HepG2 (cell line): Measurements from ENCODE around the gene PANK2. TPM values are rescaled to one million over a fixed set of nuclear protein-coding genes. Genes with fewer than 3 reads are reported as not detected.

Source experiments
- ATAC-seq: fragments of 200-7000 bp; cut with Tn5 transposase; 3 replicates; pipeline ENCODE4 v1.9.1; 2020; ENCODE audit warnings: mild to moderate bottlenecking, moderate library complexity
- BruUV-seq: library from RNA; stranded (reverse); fragments of 400-500 nt; replicated peaks from 2 replicates; lab custom pipeline; 2021; lab: Mats Ljungman, UMichigan
- CTCF ChIA-PET: fragments of 300-600 bp; formaldehyde crosslinking; extraction: SDS; loops from one replicate; lab custom pipeline; 2021; ENCODE audit warnings: low total read pairs, inconsistent platforms, low intra/inter-chr PET ratio; lab: Yijun Ruan, JAX
- POLR2A ChIA-PET: fragments of 350-600 bp; sonication (Branson Sonifier 250); formaldehyde crosslinking; loops from one replicate; lab custom pipeline; 2020; ENCODE audit warnings: antibody characterized with exemption, inconsistent platforms; lab: Yijun Ruan, JAX
- DNase-seq: peaks from one replicate; pipeline ENCODE4 v3.0.0-alpha.2; 2015; ENCODE audit warnings: low spot score
- FAIRE-seq: peaks from 3 replicates; lab custom pipeline; 2011; peaks lifted over from hg19 to GRCh38; lab: Jason Lieb, UNC
- H2AFZ ChIP-seq: one replicate; pipeline ENCODE4 v1.6.1; 2011; ENCODE audit warnings: low read length, inconsistent platforms
- H3K27ac ChIP-seq: fragments of 300-600 bp; 3 replicates; pipeline ENCODE4 v1.8.0; 2011; ENCODE audit warnings: mixed run types, mild to moderate bottlenecking, mixed read lengths, low read length, inconsistent platforms; ENCODE audit not compliant: insufficient read depth; ENCODE audit errors: extremely low read length
- H3K27me3 ChIP-seq, 2 experiments: fragments of 200-600 bp in 1 of 2; 2 replicates in 1 of 2; 3 replicates in 1 of 2; pipeline versions ENCODE4 v1.6.0 to v1.8.0; 2011; ENCODE audit warnings: low read length in 2 of 2, mild to moderate bottlenecking in 2 of 2, moderate library complexity in 2 of 2, inconsistent platforms in 1 of 2; ENCODE audit not compliant: insufficient read depth in 2 of 2, control insufficient read depth in 1 of 2
- H3K36me3 ChIP-seq, 2 experiments: fragments of 200-600 bp in 1 of 2; replicated peaks in 1 of 2; 2 replicates in 1 of 2; 3 replicates in 1 of 2; pipeline versions ENCODE4 v1.5.1 to v1.8.0; 2011; ENCODE audit warnings: low read length in 2 of 2, inconsistent platforms in 1 of 2; ENCODE audit not compliant: insufficient read depth in 2 of 2, control insufficient read depth in 1 of 2
- H3K4me1 ChIP-seq: 2 replicates; pipeline ENCODE4 v1.5.1; 2012; ENCODE audit warnings: low read length, inconsistent platforms; ENCODE audit not compliant: insufficient read depth
- H3K4me2 ChIP-seq: 2 replicates; pipeline ENCODE4 v1.6.0; 2011; ENCODE audit warnings: low read depth, low read length, inconsistent platforms
- H3K4me3 ChIP-seq, 3 experiments: fragments of 200-600 bp in 1 of 3; sonication (generic), shearing (Covaris generic) in 1 of 3; replicated peaks in 1 of 3; 2 replicates each; pipeline ENCODE4 v1.5.1; 2011 to 2016; ENCODE audit warnings: low read length in 3 of 3, inconsistent platforms in 2 of 3, low read depth in 2 of 3, mild to moderate bottlenecking in 2 of 3, control low read depth in 1 of 3, mixed read lengths in 1 of 3; ENCODE audit not compliant: insufficient read depth in 1 of 3
- H3K79me2 ChIP-seq: one replicate; pipeline ENCODE4 v1.6.1; 2011; ENCODE audit warnings: low read length, inconsistent platforms; ENCODE audit not compliant: insufficient read depth
- H3K9ac ChIP-seq: 2 replicates; pipeline ENCODE4 v1.6.0; 2011; ENCODE audit warnings: mild to moderate bottlenecking, low read depth, low read length, inconsistent platforms; ENCODE audit not compliant: insufficient read depth
- H3K9me3 ChIP-seq: 2 replicates; pipeline ENCODE4 v1.5.1; 2012; ENCODE audit warnings: mild to moderate bottlenecking, low read length
- H4K20me1 ChIP-seq: 2 replicates; pipeline ENCODE4 v1.6.0; 2011; ENCODE audit warnings: inconsistent platforms, mild to moderate bottlenecking, low read length, moderate library complexity; ENCODE audit not compliant: insufficient read depth
- ARID2 ChIP-seq: sonication (generic); formaldehyde crosslinking; IDR thresholded peaks from 2 replicates; pipeline ENCODE4 v1.8.1; 2022; ENCODE audit warnings: mild to moderate bottlenecking, missing genetic modification reagents, borderline replicate concordance
- ATF1 ChIP-seq: IDR thresholded peaks from 2 replicates; pipeline ENCODE4 v1.6.1; 2016; ENCODE audit warnings: mild to moderate bottlenecking, control low read depth
- ERF ChIP-seq: IDR thresholded peaks from 2 replicates; pipeline ENCODE4 v1.6.1; 2018; ENCODE audit warnings: missing biosample characterization, missing genetic modification reagents
- IRF9 ChIP-seq: sonication (generic); formaldehyde crosslinking; IDR thresholded peaks from 2 replicates; pipeline ENCODE4 v1.8.0; 2022; ENCODE audit warnings: missing genetic modification reagents, mild to moderate bottlenecking, borderline replicate concordance
- KAT8 ChIP-seq: IDR thresholded peaks from 2 replicates; pipeline ENCODE4 v1.6.1; 2016; ENCODE audit warnings: missing genetic modification reagents, missing compliant biosample characterization
- MIER3 ChIP-seq: IDR thresholded peaks from 2 replicates; pipeline ENCODE4 v1.6.1; 2016; ENCODE audit warnings: missing compliant biosample characterization, borderline replicate concordance
- NR2F6 ChIP-seq, 2 experiments: IDR thresholded peaks; 2 replicates each; pipeline ENCODE4 v1.6.1; 2016; ENCODE audit warnings: antibody characterized with exemption in 1 of 2, mild to moderate bottlenecking in 1 of 2
- SAP130 ChIP-seq: IDR thresholded peaks from 2 replicates; pipeline ENCODE4 v1.6.1; 2016; ENCODE audit warnings: low read depth
- SIN3A ChIP-seq: IDR thresholded peaks from 2 replicates; pipeline ENCODE4 v1.6.1; 2011; ENCODE audit warnings: low read depth, mild to moderate bottlenecking, control low read depth, low read length, borderline replicate concordance
- SIX1 ChIP-seq: sonication (generic); formaldehyde crosslinking; IDR thresholded peaks from 2 replicates; pipeline ENCODE4 v1.4.0; 2020; ENCODE audit warnings: missing genetic modification reagents, borderline replicate concordance
- SIX4 ChIP-seq: sonication (generic); formaldehyde crosslinking; IDR thresholded peaks from 2 replicates; pipeline ENCODE4 v1.4.0; 2020; ENCODE audit warnings: missing genetic modification reagents
- SMARCC2 ChIP-seq: fragments of 450-650 bp; IDR thresholded peaks from 2 replicates; pipeline ENCODE4 v1.6.1; 2017; ENCODE audit warnings: antibody characterized with exemption, mild to moderate bottlenecking
- TARDBP ChIP-seq: sonication (generic); formaldehyde crosslinking; IDR thresholded peaks from 2 replicates; pipeline ENCODE4 v1.8.0; 2022; ENCODE audit warnings: mild to moderate bottlenecking, missing genetic modification reagents
- YY1 ChIP-seq: IDR thresholded peaks from 2 replicates; pipeline ENCODE4 v1.6.1; 2011; ENCODE audit warnings: low read length, low read depth, moderate library complexity, mild to moderate bottlenecking; ENCODE audit not compliant: insufficient read depth, insufficient replicate concordance
- ZNF333 ChIP-seq: sonication (generic); formaldehyde crosslinking; IDR thresholded peaks from 2 replicates; pipeline ENCODE4 v1.4.0; 2020; ENCODE audit warnings: mild to moderate bottlenecking, missing genetic modification reagents, borderline replicate concordance
- ZNF644 ChIP-seq: IDR thresholded peaks from 2 replicates; pipeline ENCODE4 v1.6.1; 2016; ENCODE audit warnings: low read depth
- ZNF790 ChIP-seq: sonication (generic); formaldehyde crosslinking; IDR thresholded peaks from 2 replicates; pipeline ENCODE4 v1.8.0; 2022; ENCODE audit warnings: missing genetic modification reagents, mild to moderate bottlenecking, borderline replicate concordance
- ZNF792 ChIP-seq: IDR thresholded peaks from 2 replicates; pipeline ENCODE4 v1.6.1; 2016
- WGBS: methylation state at CpG from one replicate; pipeline ENCODE4 v1.1.6; 2017; ENCODE audit warnings: low lambda C conversion rate; 5-methylcytosine and 5-hydroxymethylcytosine counted together
- in situ Hi-C: cut with HindIII; loops from 2 replicates; pipeline ENCODE4 v1.10.0; 2017; ENCODE audit warnings: low pct_unique_long_range_greater_than_20kb; ENCODE audit not compliant: extremely low pct_ligation_motif_present
- intact Hi-C: fragments of 100-400 bp; cut with micrococcal nuclease; formaldehyde crosslinking; loops from one replicate; pipeline ENCODE4 v1.10.0; 2022; ENCODE audit not compliant: unreplicated experiment
- polyA plus RNA-seq, 8 experiments: library from polyadenylated mRNA; depleted of rRNA in 3 of 8; stranded (reverse) in 7 of 8; unstranded in 1 of 8; fragments of >200 nt; fragmentation: Illumina TruSeq in 4 of 8; extraction: Trizol in 4 of 8; gene quantifications; 2 replicates each; pipeline versions ENCODE4 v1.2.1 to v1.2.3, GENCODE V29; 2011 to 2016; ENCODE audit warnings: low read depth in 4 of 8, missing spikeins in 1 of 8, mixed read lengths in 1 of 8; ENCODE audit not compliant: insufficient read depth in 1 of 8
- total RNA-seq, 5 experiments: library from RNA; depleted of rRNA; stranded (reverse); fragments of >200 nt; fragmentation: Illumina TruSeq; extraction: Trizol; gene quantifications; 2 replicates each; pipeline ENCODE4 v1.2.3, GENCODE V29; 2016; ENCODE audit warnings: low read depth in 1 of 5
- TF ChIP-seq, protein P1 (sequence below): IDR thresholded peaks from 2 replicates; pipeline ENCODE4 v1.6.1; 2016; ENCODE audit warnings: missing genetic modification reagents, missing compliant biosample characterization
- TF ChIP-seq, protein P2 (sequence below): sonication (generic); formaldehyde crosslinking; IDR thresholded peaks from 2 replicates; pipeline ENCODE4 v1.4.0; 2020; ENCODE audit warnings: mild to moderate bottlenecking, missing genetic modification reagents

The PANK2 gene
- total and polyA plus RNA-seq, 2 of the 13 experiments (the other 11 are each of a cell fraction or from before 2014, with no cell fraction given): 39.2 to 123 TPM

DNA sequence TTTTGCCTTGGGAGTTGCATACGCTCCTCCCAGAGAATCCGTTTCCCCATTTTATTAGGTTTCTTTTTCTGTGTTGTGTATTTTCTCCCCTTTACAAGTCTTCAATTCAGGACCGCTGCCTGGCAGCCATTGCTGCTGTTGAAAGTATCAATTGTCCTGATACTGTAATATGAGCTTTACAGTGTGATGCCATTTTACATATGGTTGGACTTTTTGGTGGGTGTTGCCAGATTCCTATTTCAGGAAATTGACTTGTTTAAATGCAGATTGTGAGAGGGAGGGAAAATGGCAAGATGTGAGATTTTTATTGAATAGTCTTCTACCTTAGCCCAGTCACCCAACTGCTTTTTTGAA lies 1.2 kb downstream of the PANK2 start:
- Histone ChIP-seq H3K9ac (peak overlapping the region; percentile 97), H2AFZ (no peak overlapping the region), H3K4me1 (peaks cover 61% of the 10 kb centered on the region), H3K27ac (peak overlapping the region; percentile 86), H3K4me3 (peak overlapping the region; percentile 86 to 94 (median 94)), H3K36me3 (peaks cover 3 to 14% of the 10 kb centered on the region in 2 experiments), H3K9me3 (no peaks in the 10 kb centered on the region), H3K27me3 (no peaks in the 10 kb centered on the region; a peak in 1 of 5 replicates), H3K79me2 (peaks cover 76% of the 10 kb centered on the region), H4K20me1 (peaks cover 54% of the 10 kb centered on the region), H3K4me2 (peak overlapping the region; percentile 74)
- WGBS: under 1% methylated on average over 3 of the region's 3 CpGs
- FAIRE-seq (no peak), ATAC-seq (no peak), DNase-seq (peak; percentile 48)
- ChIA-PET CTCF (no interaction called here), POLR2A (interaction anchor here (1.1 to 1.5 kb wide), 2 partner anchors 12 to 123 kb away, joined by 3 to 4 read pairs; partner anchors contain the start of gene ADISSP)
- 0 out of 2 replicates have a peak, but pooled peaks have one; percentile 7 for TF ChIP-seq ARID2 (CRISPR knock-in tag)
- peak; percentile 85; the same call in 1 of the 2 replicates for TF ChIP-seq SIX1
- TF ChIP-seq NR2F6 (IDR thresholded peaks at IDR 0.05): no peak
- peak; percentile 12; the same call in 1 of the 2 replicates for TF ChIP-seq NR2F6 (CRISPR knock-in tag; IDR thresholded peaks at IDR 0.05)
- peak; percentile 14; the same call in 1 of the 2 replicates for TF ChIP-seq ZNF644 (CRISPR knock-in tag)
- peak; percentile 81 for TF ChIP-seq YY1
- TF ChIP-seq, protein P1, sequence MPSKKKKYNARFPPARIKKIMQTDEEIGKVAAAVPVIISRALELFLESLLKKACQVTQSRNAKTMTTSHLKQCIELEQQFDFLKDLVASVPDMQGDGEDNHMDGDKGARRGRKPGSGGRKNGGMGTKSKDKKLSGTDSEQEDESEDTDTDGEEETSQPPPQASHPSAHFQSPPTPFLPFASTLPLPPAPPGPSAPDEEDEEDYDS (CRISPR knock-in tag): peak; percentile 44; the same call in 1 of the 2 replicates
- 0 out of 2 replicates have a peak, but pooled peaks have one; percentile 15 for TF ChIP-seq ZNF790 (CRISPR knock-in tag)
- no peak for TF ChIP-seq ZNF333 (CRISPR knock-in tag)
- TF ChIP-seq ATF1 (CRISPR knock-in tag): peak; percentile 41; the same call in 1 of the 2 replicates
- TF ChIP-seq IRF9 (CRISPR knock-in tag): no peak
- 0 out of 2 replicates have a peak, but pooled peaks have one; percentile 6 for TF ChIP-seq SIN3A
- no peak for TF ChIP-seq SMARCC2
- peak; percentile 11; the same call in 1 of the 2 replicates for TF ChIP-seq ERF
- peak; percentile 57 for TF ChIP-seq SAP130
- TF ChIP-seq MIER3 (CRISPR knock-in tag): 0 out of 2 replicates have a peak, but pooled peaks have one; percentile 13
- TF ChIP-seq SIX4 (CRISPR knock-in tag): peak; percentile 81
- TF ChIP-seq, protein P2, sequence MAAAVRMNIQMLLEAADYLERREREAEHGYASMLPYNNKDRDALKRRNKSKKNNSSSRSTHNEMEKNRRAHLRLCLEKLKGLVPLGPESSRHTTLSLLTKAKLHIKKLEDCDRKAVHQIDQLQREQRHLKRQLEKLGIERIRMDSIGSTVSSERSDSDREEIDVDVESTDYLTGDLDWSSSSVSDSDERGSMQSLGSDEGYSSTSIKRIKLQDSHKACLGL (CRISPR knock-in tag): no peak
- TF ChIP-seq ZNF792 (CRISPR knock-in tag): 0 out of 2 replicates have a peak, but pooled peaks have one; percentile 11
- TF ChIP-seq KAT8: peak; percentile 14; the same call in 1 of the 2 replicates
- peak; percentile 26; the same call in 1 of the 2 replicates for TF ChIP-seq TARDBP (CRISPR knock-in tag)
- in situ Hi-C loops: no loop called here
- TSS peak; percentile 54 for BruUV-seq
- intact Hi-C loops: loop anchor here (5.0 kb wide), 1 partner anchor 122 kb away; no protein-coding TSS in a partner anchor
